Psoas muscle (tissue), 8 donors: Measurements from ENCODE around the gene PCDH18. TPM values are rescaled to one million over a fixed set of nuclear protein-coding genes. Genes with fewer than 3 reads are reported as not detected.
"Not testable (repeated sequence)": the region's sequence is repeated elsewhere in the genome, so short reads cannot be mapped to it uniquely, and the experiment has no call there.

Experiments
- ATAC-seq, 4 donors: fragments of 200-7000 bp; cut with Tn5 transposase; one replicate each; pipeline ENCODE4 v1.9.1; 2020; ENCODE audit warnings: moderate library complexity in 3 of 4, mild to moderate bottlenecking in 2 of 4
- DNase-seq, 2 donors: peaks; one replicate each; pipeline ENCODE4 v3.0.0-alpha.2; 2020
- H3K27ac ChIP-seq: fragments of 200-600 bp; one replicate; pipeline ENCODE4 v1.8.0; 2022
- H3K27me3 ChIP-seq, 3 donors: fragments of 200-600 bp in 1 of 3; one replicate each; pipeline versions ENCODE4 v1.6.1 to v1.8.0; 2013 to 2022; ENCODE audit warnings: low read length in 2 of 3, mild to moderate bottlenecking in 2 of 3, moderate library complexity in 1 of 3; ENCODE audit not compliant: insufficient read depth in 3 of 3
- H3K36me3 ChIP-seq, 2 donors: fragments of 200-600 bp in 1 of 2; one replicate each; pipeline versions ENCODE4 v1.6.1 to v1.8.0; 2013 to 2022; ENCODE audit warnings: low read depth in 1 of 2, mild to moderate bottlenecking in 1 of 2, moderate library complexity in 1 of 2; ENCODE audit not compliant: insufficient read depth in 1 of 2
- H3K4me1 ChIP-seq: fragments of 200-600 bp; one replicate; pipeline ENCODE4 v1.8.0; 2022
- H3K4me3 ChIP-seq: fragments of 200-600 bp; one replicate; pipeline ENCODE4 v1.8.0; 2022; ENCODE audit warnings: mild to moderate bottlenecking
- H3K9me3 ChIP-seq: fragments of 200-600 bp; one replicate; pipeline ENCODE4 v1.8.0; 2022
- CTCF ChIP-seq: fragments of 200-600 bp; IDR thresholded peaks from one replicate; pipeline ENCODE4 v1.8.0; 2022; ENCODE audit warnings: antibody characterized with exemption
- WGBS, 3 donors: extraction: QIAGEN DNeasy Blood & Tissue Kit; methylation state at CpG; one replicate each; pipeline versions ENCODE4 v1.1.6 to v1.1.7; 2013; 5-methylcytosine and 5-hydroxymethylcytosine counted together
- intact Hi-C, 2 donors: fragments of 100-400 bp; cut with DNase I; formaldehyde crosslinking; loops; one replicate each; pipeline versions ENCODE4 v1.11.0 to v1.14.2; 2022
- polyA plus RNA-seq, 3 donors: library from polyadenylated mRNA; stranded (reverse); fragments of 200-250 nt; gene quantifications; one replicate each; pipeline ENCODE4 v1.2.3, GENCODE V29; 2013
- total RNA-seq, 4 donors: library from RNA; stranded (reverse); fragmentation: NEBNext Ultra II Directional in 2 of 4; extraction: Animal tissue kit (Norgen Biotek cat#: 25700) in 2 of 4; gene quantifications; one replicate each; pipeline versions ENCODE4 v1.2.1 to v1.2.4, GENCODE V29; 2021 to 2023
- donor health status: healthy with polysubstance abuse.
- donor health status: DM: no; HTN: no; CAD: no; lungs with moderate emphysema.
- donor health status: Bipolar disorder and iron deficiency.
- donor health status: healthy.
- donor health status: DM: yes; HTN: yes; CAD: no.
- donor health status: DM: no; HTN: no; CAD: no.
- donor health status: DM: no; HTN: no; CAD: no.
- donor health status: DM: yes; HTN: yes; CAD: no.

The PCDH18 gene
- total and polyA plus RNA-seq, 7 donors, result 0.92 to 8.8 (median 2.8) TPM

- H3K4me1 ChIP-seq, result no peaks in the 10 kb centered on the region
- no peaks in the 10 kb centered on the region for H3K36me3 ChIP-seq
- H3K4me3 ChIP-seq, result no peak overlapping the region
- TF ChIP-seq CTCF, result no peak
- DNase-seq (no peak), ATAC-seq (no peak)
- H3K27ac ChIP-seq, result no peak overlapping the region
- no peaks in the 10 kb centered on the region for H3K9me3 ChIP-seq
- intact Hi-C loops, result no loop called here
- 40 to 53% (median 43%) methylated on average over 2 of the region's 2 CpGs for WGBS, 3 donors
- no peaks in the 10 kb centered on the region for H3K27me3 ChIP-seq
Observed at GRCh38 chr4:137519406-137519805, 12.9 kb downstream of the PCDH18 start.

GRCh38 chr4:137517323-137517722 is 15.0 kb downstream of the PCDH18 start:
- H3K36me3 ChIP-seq, H3K4me3 ChIP-seq, H3K9me3 ChIP-seq, ATAC-seq, H3K4me1 ChIP-seq, H3K27ac ChIP-seq, DNase-seq, H3K27me3 ChIP-seq, intact Hi-C loops: not testable (repeated sequence)
- 70 to 96% (median 95%) methylated on average over 3 of the region's 3 CpGs for WGBS, 3 donors

- no peak for TF ChIP-seq CTCF
- intact Hi-C loops, result no loop called here
- 73 to 87% (median 86%) methylated on average over 3 of the region's 3 CpGs for WGBS, 3 donors
- H3K27ac ChIP-seq, result no peak overlapping the region
- H3K27me3 ChIP-seq, result no peaks in the 10 kb centered on the region
- H3K4me3 ChIP-seq, result no peak overlapping the region
- DNase-seq (no peak), ATAC-seq (no peak)
- no peaks in the 10 kb centered on the region for H3K4me1 ChIP-seq
- no peaks in the 10 kb centered on the region for H3K36me3 ChIP-seq
- no peaks in the 10 kb centered on the region for H3K9me3 ChIP-seq
Observed at GRCh38 chr4:137514406-137515111, 17.7 kb downstream of the PCDH18 start.

GRCh38 chr4:137510557-137511265 is 21.6 kb downstream of the PCDH18 start:
- WGBS, 3 donors, result 55 to 68% (median 59%) methylated on average over 2 of the region's 2 CpGs
- Histone ChIP-seq H3K27ac (no peak overlapping the region), H3K27me3 (no peaks in the 10 kb centered on the region), H3K4me3 (no peak overlapping the region), H3K9me3 (no peaks in the 10 kb centered on the region), H3K4me1 (no peaks in the 10 kb centered on the region), H3K36me3 (no peaks in the 10 kb centered on the region)
- TF ChIP-seq CTCF, result no peak
- intact Hi-C loops, result no loop called here
- ATAC-seq, result peak in 3 of 4 donors; percentile 54 to 69 (median 63)
- DNase-seq, result no peak

- DNase-seq (no peak), ATAC-seq (no peak)
- Histone ChIP-seq H3K4me1 (no peaks in the 10 kb centered on the region), H3K36me3 (no peaks in the 10 kb centered on the region), H3K27me3 (no peaks in the 10 kb centered on the region), H3K4me3 (no peak overlapping the region), H3K9me3 (no peaks in the 10 kb centered on the region), H3K27ac (no peak overlapping the region)
- 80 to 89% (median 80%) methylated on average over 4 of the region's 4 CpGs for WGBS, 3 donors
- TF ChIP-seq CTCF, result no peak
- intact Hi-C loops, result no loop called here
Observed at GRCh38 chr4:137509855-137510282, 22.4 kb downstream of the PCDH18 start.
